Activated T-helper 1 cell treated with anti-CD3 and anti-CD28 coated beads, Interleukin-12 subunit alpha, Interleukin-12 subunit beta, Interleukin-2, Interleukin-4 antibody, amounts not matched to agents 30 ng/mL and 10 ng/mL and 1 ng/mL, durations not matched to agents 14 hours and 24 hours and 36 hours (primary cell): ENCODE results near the gene PAAF1. TPM values are rescaled to one million over a fixed set of nuclear protein-coding genes. Genes with fewer than 3 reads are reported as not detected.

Experiments
- DNase-seq: peaks from one replicate; pipeline ENCODE4 v3.0.0; 2021; ENCODE audit warnings: low spot score
- H3K27ac Mint-ChIP-seq: one replicate; pipeline ENCODE4 v1.8.0; 2021; ENCODE audit warnings: mild to moderate bottlenecking, mixed read lengths
- H3K27me3 Mint-ChIP-seq: one replicate; pipeline ENCODE4 v1.8.0; 2022; ENCODE audit warnings: mild to moderate bottlenecking, moderate library complexity, mixed read lengths; ENCODE audit not compliant: insufficient read depth
- H3K36me3 Mint-ChIP-seq: one replicate; pipeline ENCODE4 v1.8.0; 2021; ENCODE audit warnings: low read depth, mixed read lengths
- H3K4me1 Mint-ChIP-seq: one replicate; pipeline ENCODE4 v1.8.0; 2021; ENCODE audit warnings: low read depth, mixed read lengths
- H3K4me3 Mint-ChIP-seq: one replicate; pipeline ENCODE4 v1.8.0; 2021; ENCODE audit warnings: mild to moderate bottlenecking, moderate library complexity, mixed read lengths
- H3K9me3 Mint-ChIP-seq: one replicate; pipeline ENCODE4 v1.8.0; 2021; ENCODE audit warnings: mixed read lengths
- intact Hi-C: fragments of 100-400 bp; cut with micrococcal nuclease; formaldehyde crosslinking; loops from one replicate; pipeline ENCODE4 v1.15.1; 2024
- total RNA-seq: library from RNA; stranded (reverse); gene quantifications from 2 replicates; pipeline ENCODE4 v1.2.3, GENCODE V29; 2022

PAAF1 gene
- total RNA-seq, 1 donor from 2014 or later: 25.0 TPM

DNA sequence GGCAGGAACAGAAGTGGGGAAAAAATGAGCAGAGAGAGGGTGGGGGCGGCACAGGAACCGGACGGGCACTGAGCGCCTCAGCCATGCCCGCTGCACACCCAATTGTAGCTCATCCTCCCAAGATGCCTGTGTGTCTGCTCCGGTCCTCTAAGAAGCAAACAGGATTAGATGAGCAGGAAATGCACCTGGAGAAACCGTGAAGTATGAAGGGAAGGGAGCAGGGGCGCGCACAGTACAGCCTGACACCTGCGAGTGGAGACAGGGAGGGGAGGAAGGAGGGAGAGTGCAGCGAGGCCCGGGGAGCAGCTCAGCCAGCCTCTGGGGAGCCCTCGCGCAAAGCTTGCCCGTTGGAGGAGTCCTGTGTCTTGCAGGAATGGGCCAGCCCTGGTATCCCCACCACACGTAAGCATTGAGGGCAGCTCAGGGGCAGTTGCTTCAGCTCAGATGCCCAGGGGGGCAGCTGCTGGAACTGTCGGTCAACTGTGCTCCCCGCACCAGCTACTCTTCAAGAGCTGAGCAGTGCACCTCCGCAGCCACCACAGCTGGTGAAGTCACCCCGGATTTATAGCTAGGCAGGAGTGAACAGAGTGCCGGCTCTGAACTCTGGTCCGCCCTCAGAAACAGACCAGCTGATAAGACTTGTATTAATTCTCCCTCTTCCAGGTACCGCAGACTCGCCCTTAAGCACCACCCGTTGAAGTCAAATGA, 81.0 kb downstream of the PAAF1 start:
- Mint-ChIP-seq H3K27me3 (peaks cover 2% of the 10 kb centered on the region), H3K9me3 (no peaks in the 10 kb centered on the region), H3K27ac (no peak overlapping the region), H3K4me1 (no peaks in the 10 kb centered on the region), H3K36me3 (no peaks in the 10 kb centered on the region), H3K4me3 (no peak overlapping the region)
- intact Hi-C loops: no loop called here
- no peak for DNase-seq

- no peak overlapping the region for H3K27ac Mint-ChIP-seq
- H3K4me3 Mint-ChIP-seq: no peak overlapping the region
- no peak for DNase-seq
- intact Hi-C loops: no loop called here
- no peaks in the 10 kb centered on the region for H3K9me3 Mint-ChIP-seq
- H3K27me3 Mint-ChIP-seq: peaks cover 2% of the 10 kb centered on the region
- H3K4me1 Mint-ChIP-seq: no peaks in the 10 kb centered on the region
- no peaks in the 10 kb centered on the region for H3K36me3 Mint-ChIP-seq
Observed at GRCh38 chr11:73958521-73959141, 81.8 kb downstream of the PAAF1 start.

DNA sequence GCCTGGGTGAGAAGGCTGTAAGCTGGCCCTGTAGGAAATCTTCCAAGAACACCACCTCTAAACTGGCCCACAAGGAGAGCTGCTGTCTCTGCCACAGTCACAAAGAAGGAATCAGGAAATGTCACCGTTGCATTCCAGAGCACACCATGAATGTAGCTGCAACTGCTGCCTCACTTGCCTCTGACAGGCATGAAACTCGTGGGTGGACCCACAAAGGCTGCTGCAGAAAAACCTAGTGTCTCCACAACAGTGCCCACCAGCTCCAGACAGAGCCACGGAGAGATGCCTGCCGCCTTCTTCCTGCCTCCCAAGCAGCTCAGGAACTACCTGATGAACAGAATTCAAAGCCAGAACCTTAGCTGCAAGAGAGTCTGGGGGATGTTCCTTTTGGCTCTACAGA, 84.5 kb downstream of the PAAF1 start:
- no peak overlapping the region for H3K27ac Mint-ChIP-seq
- DNase-seq: no peak
- intact Hi-C loops: no loop called here
- peaks cover 2% of the 10 kb centered on the region for H3K27me3 Mint-ChIP-seq
- H3K36me3 Mint-ChIP-seq: no peaks in the 10 kb centered on the region
- peaks cover 23% of the 10 kb centered on the region for H3K4me1 Mint-ChIP-seq
- H3K9me3 Mint-ChIP-seq: no peaks in the 10 kb centered on the region
- no peak overlapping the region for H3K4me3 Mint-ChIP-seq

- H3K36me3 Mint-ChIP-seq: no peaks in the 10 kb centered on the region
- H3K27ac Mint-ChIP-seq: no peak overlapping the region
- H3K9me3 Mint-ChIP-seq: no peaks in the 10 kb centered on the region
- DNase-seq: no peak
- peaks cover 23% of the 10 kb centered on the region for H3K4me1 Mint-ChIP-seq
- intact Hi-C loops: no loop called here
- H3K4me3 Mint-ChIP-seq: no peak overlapping the region
- peaks cover 2% of the 10 kb centered on the region for H3K27me3 Mint-ChIP-seq
Observed at GRCh38 chr11:73962101-73962705, 85.4 kb downstream of the PAAF1 start.

- peak overlapping the region; percentile 78 for H3K27ac Mint-ChIP-seq
- H3K4me3 Mint-ChIP-seq: no peak overlapping the region
- DNase-seq: no peak
- intact Hi-C loops: loop anchor here (1.0 kb wide), 7 partner anchors 16 to 485 kb away; no protein-coding TSS in a partner anchor
- H3K27me3 Mint-ChIP-seq: peaks cover 2% of the 10 kb centered on the region
- H3K9me3 Mint-ChIP-seq: no peaks in the 10 kb centered on the region
- H3K36me3 Mint-ChIP-seq: peaks cover 1% of the 10 kb centered on the region
- H3K4me1 Mint-ChIP-seq: peaks cover 28% of the 10 kb centered on the region
Observed at GRCh38 chr11:73963861-73964260, 87.1 kb downstream of the PAAF1 start.

GRCh38 chr11:73965076-73965763, 88.4 kb downstream of the PAAF1 start:
- intact Hi-C loops: no loop called here
- Mint-ChIP-seq H3K4me3 (no peak overlapping the region), H3K9me3 (no peaks in the 10 kb centered on the region), H3K4me1 (peaks cover 42% of the 10 kb centered on the region), H3K36me3 (peaks cover 1% of the 10 kb centered on the region), H3K27me3 (peaks cover 2% of the 10 kb centered on the region), H3K27ac (no peak overlapping the region)
- no peak for DNase-seq

DNA sequence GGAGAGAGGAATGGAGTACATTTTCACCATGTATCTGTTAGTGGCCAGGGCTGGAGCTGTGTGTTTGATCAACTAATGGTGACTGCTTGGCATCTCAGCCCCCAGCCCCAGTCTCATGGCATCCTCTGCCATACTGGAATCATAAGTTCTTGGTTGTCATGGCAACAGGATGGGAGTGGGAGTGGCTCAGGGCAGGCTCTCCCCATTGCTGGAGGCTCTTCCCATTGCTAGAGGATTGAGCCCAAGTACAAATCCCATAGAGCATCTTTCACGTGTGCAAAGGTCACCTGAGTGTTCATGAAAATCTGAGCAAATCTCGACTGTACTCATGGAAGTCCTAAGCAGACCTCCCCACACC, 88.9 kb downstream of the PAAF1 start:
- Mint-ChIP-seq H3K4me1 (peaks cover 43% of the 10 kb centered on the region), H3K9me3 (no peaks in the 10 kb centered on the region), H3K27ac (no peak overlapping the region), H3K36me3 (peaks cover 1% of the 10 kb centered on the region), H3K4me3 (no peak overlapping the region), H3K27me3 (no peaks in the 10 kb centered on the region)
- no peak for DNase-seq
- intact Hi-C loops: no loop called here

DNA sequence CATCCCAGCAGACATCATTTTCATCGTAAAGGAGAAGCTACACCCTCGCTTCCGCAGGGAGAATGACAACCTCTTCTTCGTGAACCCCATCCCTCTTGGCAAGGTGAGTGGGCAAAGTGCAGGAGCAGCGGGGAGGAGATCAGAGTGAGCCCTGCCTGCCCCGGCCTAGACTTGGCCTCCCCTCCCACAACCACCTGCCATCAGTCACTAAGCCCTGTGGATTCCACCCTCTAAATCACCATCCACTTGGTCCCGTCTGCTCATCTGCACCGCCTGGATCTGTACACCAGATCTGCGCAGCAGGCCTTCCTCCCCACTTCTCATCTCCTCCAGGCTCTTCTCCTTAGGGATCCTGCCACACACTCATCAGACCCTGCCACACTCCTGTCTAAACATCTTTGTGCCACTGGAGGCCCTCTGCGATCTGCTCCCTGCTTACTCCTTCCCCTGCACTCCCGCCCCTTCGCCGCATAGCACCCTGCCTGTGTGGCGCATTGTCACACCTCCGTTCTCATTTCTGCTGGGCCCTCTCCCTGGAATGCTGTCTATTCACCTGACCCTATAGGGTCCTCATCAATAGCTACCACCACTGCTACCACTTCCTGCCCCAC, 91.7 kb downstream of the PAAF1 start:
- intact Hi-C loops: no loop called here
- DNase-seq: no peak
- no peaks in the 10 kb centered on the region for H3K27me3 Mint-ChIP-seq
- no peak overlapping the region for H3K27ac Mint-ChIP-seq
- no peak overlapping the region for H3K4me3 Mint-ChIP-seq
- H3K4me1 Mint-ChIP-seq: peaks cover 68% of the 10 kb centered on the region
- H3K36me3 Mint-ChIP-seq: peaks cover 4% of the 10 kb centered on the region
- H3K9me3 Mint-ChIP-seq: no peaks in the 10 kb centered on the region

DNA sequence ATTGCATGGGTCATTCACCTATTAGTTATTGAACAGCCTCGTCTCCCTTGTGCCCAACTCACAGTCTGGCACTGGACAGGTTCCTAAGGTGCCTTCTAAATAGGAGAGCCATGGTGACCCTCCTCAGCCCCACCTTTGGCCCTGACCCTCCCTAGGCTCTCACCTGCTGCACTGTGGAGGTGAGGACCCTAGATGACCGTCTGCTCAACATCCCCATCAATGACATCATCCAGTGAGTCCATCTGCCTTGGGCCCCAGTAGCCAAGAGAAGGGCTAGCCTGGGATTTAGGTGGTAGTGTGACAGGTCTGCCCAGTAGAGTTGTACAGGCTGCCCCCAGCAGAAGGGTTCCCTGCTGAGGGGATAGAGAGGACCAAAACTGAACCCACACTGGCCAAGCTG, 92.3 kb downstream of the PAAF1 start:
- Mint-ChIP-seq H3K36me3 (peaks cover 8% of the 10 kb centered on the region), H3K27ac (no peak overlapping the region), H3K9me3 (no peaks in the 10 kb centered on the region), H3K27me3 (no peaks in the 10 kb centered on the region), H3K4me1 (peaks cover 70% of the 10 kb centered on the region), H3K4me3 (no peak overlapping the region)
- intact Hi-C loops: no loop called here
- no peak for DNase-seq

GRCh38 chr11:73969991-73970800, 93.4 kb downstream of the PAAF1 start:
- no peak overlapping the region for H3K4me3 Mint-ChIP-seq
- H3K4me1 Mint-ChIP-seq: peaks cover 70% of the 10 kb centered on the region
- no peaks in the 10 kb centered on the region for H3K27me3 Mint-ChIP-seq
- intact Hi-C loops: no loop called here
- peak overlapping the region; percentile 64 for H3K27ac Mint-ChIP-seq
- H3K9me3 Mint-ChIP-seq: no peaks in the 10 kb centered on the region
- no peak for DNase-seq
- H3K36me3 Mint-ChIP-seq: peaks cover 20% of the 10 kb centered on the region

GRCh38 chr11:73971175-73971719, 94.4 kb downstream of the PAAF1 start:
- intact Hi-C loops: no loop called here

DNA sequence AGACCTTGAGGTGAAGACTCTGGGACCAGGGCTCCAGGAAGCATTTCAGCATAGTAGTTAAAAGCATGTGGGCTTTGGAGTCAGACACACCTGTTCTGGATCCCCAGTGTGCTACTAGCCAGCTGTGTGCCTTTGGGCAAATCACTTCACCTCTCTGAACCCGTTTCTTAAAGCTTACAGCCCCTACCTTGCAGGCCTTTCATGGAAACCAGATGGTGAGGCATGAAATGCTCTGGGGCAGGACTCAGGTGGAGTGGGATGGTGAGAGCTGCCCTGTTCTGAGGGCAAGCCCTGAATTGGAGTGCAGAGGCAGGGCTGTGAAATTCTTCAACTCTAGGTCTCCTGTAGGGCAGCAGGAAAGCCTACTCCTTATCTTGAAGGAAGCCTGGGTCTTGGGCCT, 95.4 kb downstream of the PAAF1 start:
- Mint-ChIP-seq H3K27ac (peak overlapping the region; percentile 69), H3K9me3 (no peaks in the 10 kb centered on the region), H3K36me3 (peaks cover 36% of the 10 kb centered on the region), H3K27me3 (no peaks in the 10 kb centered on the region), H3K4me1 (peaks cover 79% of the 10 kb centered on the region), H3K4me3 (no peak overlapping the region)
- intact Hi-C loops: no loop called here
- no peak for DNase-seq

More at GRCh38 chr11:73971175-73971719, 94.4 kb downstream of the PAAF1 start:
- Mint-ChIP-seq H3K36me3 (peaks cover 30% of the 10 kb centered on the region), H3K4me3 (no peak overlapping the region), H3K27me3 (no peaks in the 10 kb centered on the region), H3K9me3 (no peaks in the 10 kb centered on the region), H3K4me1 (peaks cover 70% of the 10 kb centered on the region), H3K27ac (peak overlapping the region; percentile 69)
- no peak for DNase-seq
